ENCODE results near the gene TBXAS1.
"Not testable (repeated sequence)": the region's sequence is repeated elsewhere in the genome, so short reads cannot be mapped to it uniquely, and the experiment has no call there.

TBXAS1 gene

GRCh38 chr7:139827042-139827441, 2.0 kb upstream of the TBXAS1 start:
- DNase-seq (ENCODE audit: low spot score): no peak

GRCh38 chr7:139828446-139828845, 618 bp upstream of the TBXAS1 start:
- DNase-seq (ENCODE audit: low spot score): no peak

DNA sequence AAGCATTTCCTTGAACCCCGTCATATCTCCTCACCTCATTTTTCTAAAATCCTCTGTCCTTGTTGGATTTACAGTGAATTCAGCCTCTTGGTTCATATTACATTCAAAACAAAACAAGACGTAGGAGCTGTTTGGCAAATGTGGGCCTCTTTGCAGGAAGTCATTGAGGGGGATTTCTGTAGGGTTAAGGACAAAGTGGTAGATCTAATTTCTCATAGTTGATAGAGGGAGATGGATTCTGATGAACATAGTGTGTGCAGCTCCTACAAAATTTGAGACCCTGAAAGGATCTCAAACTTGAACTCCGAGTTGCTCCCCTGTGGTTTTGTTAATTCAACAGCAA, 682 bp downstream of the TBXAS1 start:
- DNase-seq (ENCODE audit: low spot score): no peak

DNA sequence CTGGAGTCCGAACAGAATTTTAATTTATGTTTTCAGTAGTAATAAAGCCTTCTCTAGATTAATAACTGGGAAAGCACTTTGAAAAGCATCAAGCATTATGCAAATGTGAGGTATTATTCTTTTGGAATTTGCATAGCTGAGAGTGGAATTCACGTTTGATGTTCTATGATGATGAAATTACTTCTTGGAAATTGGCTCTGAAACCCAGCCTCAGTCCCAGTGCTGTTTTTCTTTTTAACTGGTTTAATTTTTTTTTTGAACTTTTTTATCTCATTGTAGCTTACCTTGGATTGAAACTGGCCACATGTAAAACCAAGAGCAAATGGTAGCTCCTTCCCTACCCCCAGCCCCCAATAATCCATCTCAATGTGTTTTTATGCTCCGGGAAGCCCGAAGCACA, 1.2 kb downstream of the TBXAS1 start:
- no peak for DNase-seq (ENCODE audit: low spot score)

GRCh38 chr7:139830782-139831501, 1.9 kb downstream of the TBXAS1 start:
- DNase-seq (ENCODE audit: low spot score): no peak

DNA sequence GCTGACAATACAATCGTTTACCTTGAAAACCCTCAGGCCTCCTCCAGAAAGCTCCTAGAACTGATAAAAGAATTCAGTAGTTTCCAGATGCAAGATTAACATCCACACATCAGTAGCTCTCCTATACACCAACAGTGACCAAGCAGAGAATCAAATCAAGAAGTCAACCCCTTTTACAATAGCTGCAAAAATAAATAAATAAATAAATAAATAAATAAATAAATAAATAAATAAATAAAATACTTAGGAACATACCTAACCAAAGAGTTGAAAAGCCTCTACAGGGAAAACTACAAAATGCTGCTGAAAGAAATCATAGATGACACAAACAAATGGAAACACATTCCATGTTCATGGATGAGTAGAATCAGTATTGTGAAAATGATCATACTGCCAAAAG, 6.8 kb downstream of the TBXAS1 start:
- not testable (repeated sequence) for DNase-seq (ENCODE audit: low spot score)

- not testable (repeated sequence) for DNase-seq (ENCODE audit: low spot score)
Observed at GRCh38 chr7:139837291-139837690, 8.2 kb downstream of the TBXAS1 start.

- no peak for DNase-seq (ENCODE audit: low spot score)
Observed at GRCh38 chr7:139838276-139838675, 9.2 kb downstream of the TBXAS1 start.

DNA sequence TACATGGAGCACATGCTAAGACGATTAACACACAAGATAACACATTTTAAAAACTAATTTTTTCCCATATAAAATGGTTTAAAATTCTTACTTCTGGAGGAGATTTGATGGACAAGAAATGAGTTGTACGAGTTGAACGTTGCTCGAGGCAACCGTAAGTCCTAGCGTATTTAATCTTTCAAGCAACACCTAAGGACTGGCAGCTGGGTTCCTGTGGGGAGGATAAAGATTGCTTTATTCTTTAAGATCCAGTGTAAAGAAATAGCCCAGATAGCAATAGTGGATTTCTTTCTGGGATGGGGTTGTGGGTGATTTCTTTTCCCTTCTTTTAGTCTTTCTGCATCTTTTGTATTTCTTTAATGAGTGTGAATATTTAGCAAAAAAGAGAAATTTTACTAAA, 9.8 kb downstream of the TBXAS1 start:
- no peak for DNase-seq (ENCODE audit: low spot score)

DNA sequence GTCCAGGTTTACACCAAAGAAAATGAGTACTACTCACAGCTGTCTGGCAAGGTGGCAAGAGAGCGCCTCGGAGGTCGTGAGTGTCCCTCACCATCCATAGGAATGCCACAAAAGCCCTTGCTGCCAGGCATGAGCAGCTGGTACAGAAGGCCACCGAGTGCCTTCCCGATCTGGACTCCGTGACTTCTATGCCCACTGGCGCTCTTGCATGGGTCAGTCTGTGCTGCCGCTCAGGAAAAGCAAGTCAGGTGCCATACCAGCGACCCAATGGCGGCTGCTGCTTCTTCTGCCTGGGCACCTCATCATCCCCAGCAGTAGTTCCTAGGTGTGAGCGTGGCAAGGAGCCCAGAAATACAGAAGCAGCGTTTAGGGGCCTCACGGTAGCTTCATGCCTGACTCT, 11.7 kb downstream of the TBXAS1 start:
- DNase-seq (ENCODE audit: low spot score): no peak

GRCh38 chr7:139842401-139843210, 13.5 kb downstream of the TBXAS1 start:
- no peak for DNase-seq (ENCODE audit: low spot score)

DNA sequence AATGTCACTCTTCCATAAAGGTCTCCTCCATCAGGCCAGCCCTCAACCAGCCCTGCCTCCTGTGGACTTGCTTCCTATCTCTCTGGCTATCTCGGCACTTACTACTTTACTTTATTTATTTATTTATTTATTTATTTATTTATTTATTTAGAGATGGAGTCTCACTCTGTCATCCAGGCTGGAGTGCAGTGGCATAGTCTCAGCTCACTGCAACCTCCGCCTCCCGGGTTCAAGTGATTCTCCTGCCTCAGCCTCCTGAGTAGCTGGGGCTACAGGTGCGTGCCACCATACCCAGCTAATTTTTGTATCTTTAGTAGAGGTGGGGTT, 14.1 kb downstream of the TBXAS1 start:
- DNase-seq (ENCODE audit: low spot score): not testable (repeated sequence)

DNA sequence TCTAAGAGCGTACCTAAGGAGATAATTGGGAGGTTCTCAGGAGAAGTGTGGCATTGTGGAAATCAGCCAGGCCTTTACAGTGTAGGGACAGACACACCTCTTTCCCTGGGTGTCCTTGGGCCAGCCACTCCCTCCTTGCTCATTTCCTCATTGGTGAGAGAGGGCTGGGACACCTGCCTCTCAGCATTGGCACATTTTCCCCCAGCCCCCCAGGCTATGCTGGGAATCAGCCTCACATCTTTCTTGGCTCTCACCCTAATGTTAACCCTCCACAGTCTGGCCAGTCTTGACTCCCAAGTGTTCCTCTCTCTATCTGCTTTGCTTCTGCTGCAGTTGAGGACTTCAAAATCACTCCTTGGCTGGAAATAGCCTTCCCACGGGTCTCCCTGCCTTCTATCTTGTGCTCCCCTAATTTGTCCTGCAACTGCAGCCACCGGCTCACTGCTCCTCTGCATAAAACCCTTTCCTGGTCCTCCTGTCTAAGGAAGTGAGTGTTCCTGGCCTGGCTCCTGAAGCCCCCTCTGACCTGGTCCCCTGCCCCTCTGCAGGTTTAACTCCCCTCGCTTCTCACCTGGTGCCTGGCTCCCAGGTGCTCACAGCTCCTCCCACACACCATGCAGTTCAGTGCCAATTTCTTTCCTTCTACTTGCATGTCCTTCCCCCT, 15.8 kb downstream of the TBXAS1 start:
- DNase-seq (ENCODE audit: low spot score): no peak

GRCh38 chr7:139845443-139845805, 16.4 kb downstream of the TBXAS1 start:
- no peak for DNase-seq (ENCODE audit: low spot score)

- no peak for DNase-seq (ENCODE audit: low spot score)
Observed at GRCh38 chr7:139846297-139846696, 17.2 kb downstream of the TBXAS1 start.

GRCh38 chr7:139848274-139848673, 19.2 kb downstream of the TBXAS1 start:
- no peak for DNase-seq (ENCODE audit: low spot score)

GRCh38 chr7:139850906-139851305, 21.8 kb downstream of the TBXAS1 start:
- no peak for DNase-seq (ENCODE audit: low spot score)

DNA sequence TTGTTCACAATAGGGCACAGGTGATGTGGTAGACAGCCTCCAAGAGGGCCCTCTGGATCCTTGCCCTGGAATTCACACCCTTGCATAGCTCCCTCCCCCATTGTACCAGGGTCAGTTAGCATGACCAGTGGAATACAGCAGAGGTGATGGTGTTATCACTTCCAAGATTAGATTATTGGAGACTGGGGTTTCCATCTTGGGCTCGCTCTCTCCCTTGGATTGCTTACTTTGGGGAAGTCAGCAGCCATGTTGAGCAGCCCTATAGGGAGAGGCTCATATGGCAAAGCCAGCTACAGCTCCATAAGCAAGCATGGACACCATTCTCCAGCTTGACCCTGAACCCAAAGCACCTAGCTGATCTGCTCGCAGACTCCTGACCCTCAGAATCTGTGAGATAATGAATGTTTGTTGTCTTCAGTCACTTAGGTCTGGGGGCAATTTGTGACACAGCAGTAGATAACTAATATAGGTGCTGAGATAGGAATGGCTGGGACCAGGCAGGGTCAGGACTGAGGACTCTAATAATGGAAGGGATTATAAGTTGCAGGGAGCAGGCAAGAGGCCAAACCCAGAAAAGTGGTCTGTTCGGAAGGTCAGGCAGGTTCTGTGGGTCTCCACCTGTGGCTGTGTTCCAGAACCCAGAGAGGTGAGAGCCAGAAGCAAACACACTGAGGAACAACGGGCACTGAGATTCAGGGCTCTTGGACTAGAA, 22.9 kb downstream of the TBXAS1 start:
- DNase-seq (ENCODE audit: low spot score): no peak

DNA sequence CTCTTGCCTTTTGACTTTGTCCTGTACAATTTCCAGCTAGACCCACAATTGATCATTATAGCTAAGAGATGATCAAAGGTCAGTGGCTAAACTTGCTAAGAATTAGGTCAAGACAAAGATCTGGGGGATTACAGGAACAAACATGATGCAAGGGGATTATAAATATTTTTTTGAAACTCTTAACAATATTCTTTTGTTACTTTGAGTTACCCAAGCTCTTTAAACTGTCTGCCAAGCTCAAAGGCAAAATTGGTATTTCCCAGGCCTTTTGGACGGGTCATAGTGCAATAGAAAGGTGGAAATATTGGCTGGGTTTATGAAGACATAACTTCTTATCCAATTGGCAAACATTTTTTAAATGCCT, 23.4 kb downstream of the TBXAS1 start:
- no peak for DNase-seq (ENCODE audit: low spot score)

- DNase-seq (ENCODE audit: low spot score): no peak
Observed at GRCh38 chr7:139853506-139854123, 24.6 kb downstream of the TBXAS1 start.

DNA sequence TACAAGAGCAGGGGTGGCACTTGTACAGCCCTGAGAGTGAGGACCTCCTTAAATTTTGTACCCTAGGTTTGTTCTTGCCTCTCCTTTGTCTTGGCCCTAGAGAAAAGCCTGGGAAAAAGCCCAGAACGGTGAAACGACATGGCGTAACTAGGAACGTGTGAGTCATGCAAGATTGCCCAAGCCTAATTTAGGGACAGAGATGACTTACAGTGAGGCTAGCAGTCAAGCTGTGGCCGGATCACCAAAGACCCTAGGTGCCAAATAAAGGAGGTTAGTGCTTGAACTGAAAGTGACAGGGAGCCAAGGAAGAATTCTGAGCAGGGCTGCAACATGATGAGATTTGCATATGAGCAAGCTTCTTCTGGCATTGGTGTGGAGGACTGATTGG, 25.1 kb downstream of the TBXAS1 start:
- DNase-seq (ENCODE audit: low spot score): peak; percentile 80

DNA sequence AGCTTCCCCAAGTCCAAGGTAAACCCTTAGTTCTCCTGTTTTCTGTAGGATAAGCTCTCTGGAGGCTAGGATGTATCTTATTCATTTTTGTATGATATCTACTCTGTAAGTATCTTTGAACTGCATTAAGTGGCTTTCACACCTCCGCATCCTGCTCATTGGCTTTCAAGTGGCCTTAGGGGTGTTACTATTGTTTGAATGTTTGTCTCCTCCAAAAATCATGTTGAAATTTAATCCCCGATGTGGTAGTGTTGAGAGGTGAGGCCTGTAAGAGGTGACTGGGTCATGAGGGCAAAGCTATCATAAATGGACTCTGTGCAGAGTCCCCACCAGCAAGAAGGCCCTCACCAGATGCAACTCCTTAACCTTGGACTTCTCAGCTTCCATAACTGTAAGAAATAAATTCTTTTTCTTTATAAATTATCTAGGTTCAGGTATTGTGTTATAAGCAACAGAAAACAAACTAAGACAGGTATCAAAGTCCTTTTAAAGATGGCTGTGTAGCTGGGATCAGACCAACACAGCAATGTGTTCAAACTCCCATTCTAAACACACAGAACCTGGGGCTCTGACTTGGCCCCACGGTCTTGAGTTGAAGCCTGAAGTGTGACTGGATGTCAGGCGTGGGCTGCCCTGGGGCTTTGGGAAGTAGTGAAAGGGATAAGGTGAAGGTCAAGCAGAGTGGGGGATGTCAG, 25.9 kb downstream of the TBXAS1 start:
- no peak for DNase-seq (ENCODE audit: low spot score)
